Osteocyte (in vitro differentiated cells): ENCODE results near the gene EID3. TPM values are rescaled to one million over a fixed set of nuclear protein-coding genes. Genes with fewer than 3 reads are reported as not detected.
"Not testable (repeated sequence)": the region's sequence is repeated elsewhere in the genome, so short reads cannot be mapped to it uniquely, and the experiment has no call there.

Experiments used
- DNase-seq: peaks from one replicate; pipeline ENCODE4 v3.0.0; 2021; ENCODE audit warnings: mixed read lengths; ENCODE audit not compliant: unreplicated experiment; ENCODE audit errors: extremely low spot score
- H3K27ac Mint-ChIP-seq: one replicate; pipeline ENCODE4 v1.8.0; 2021; ENCODE audit warnings: mild to moderate bottlenecking, mixed read lengths; ENCODE audit not compliant: unreplicated experiment
- H3K27me3 Mint-ChIP-seq: one replicate; pipeline ENCODE4 v1.8.0; 2021; ENCODE audit warnings: mixed read lengths; ENCODE audit not compliant: unreplicated experiment
- H3K36me3 Mint-ChIP-seq: one replicate; pipeline ENCODE4 v1.8.0; 2021; ENCODE audit warnings: mixed read lengths; ENCODE audit not compliant: unreplicated experiment
- H3K4me1 Mint-ChIP-seq: one replicate; pipeline ENCODE4 v1.8.0; 2021; ENCODE audit warnings: mixed read lengths; ENCODE audit not compliant: unreplicated experiment
- H3K4me3 Mint-ChIP-seq: one replicate; pipeline ENCODE4 v1.8.0; 2021; ENCODE audit warnings: mild to moderate bottlenecking, moderate library complexity, mixed read lengths; ENCODE audit not compliant: unreplicated experiment
- H3K9me3 Mint-ChIP-seq: one replicate; pipeline ENCODE4 v1.8.0; 2021; ENCODE audit warnings: mixed read lengths; ENCODE audit not compliant: unreplicated experiment
- CTCF ChIP-seq: fragments of 200-600 bp; sonication (generic); IDR thresholded peaks from 2 replicates; pipeline ENCODE4 v1.5.0; 2021; ENCODE audit warnings: antibody characterized with exemption, mild to moderate bottlenecking, moderate library complexity
- long read RNA-seq: library from polyadenylated mRNA; unstranded; transcript quantifications from one replicate; pipeline ENCODE4 v2.0.0, GENCODE V29; 2021
- total RNA-seq: library from RNA; stranded (reverse); gene quantifications from 2 replicates; pipeline ENCODE4 v1.2.1, GENCODE V29; 2021

EID3 gene
- total RNA-seq = 2.8 and 3.7 TPM in 2 replicates
- long read RNA-seq, partial matches to known transcripts = 0 of 1 reads
- long read RNA-seq, other reads (novel, unspliced or antisense) = 0 of 1 reads

- H3K9me3 Mint-ChIP-seq = no peaks in the 10 kb centered on the region
- peaks cover 61% of the 10 kb centered on the region for H3K4me1 Mint-ChIP-seq
- peaks cover 15% of the 10 kb centered on the region for H3K36me3 Mint-ChIP-seq
- peak within 1 kb of the TSS; percentile 80 for H3K27ac Mint-ChIP-seq
- no peak for TF ChIP-seq CTCF
- peak; percentile 91 for DNase-seq
- H3K4me3 Mint-ChIP-seq = peak within 1 kb of the TSS; percentile 69
- H3K27me3 Mint-ChIP-seq = no peaks in the 10 kb centered on the region
Measured at GRCh38 chr12:104303538-104304151, at the start of gene EID3. Gene EID3, plus strand, starts transcription at chr12:104303739. Its CDS starts 196 bp downstream, at chr12:104303935.

GRCh38 chr12:104257913-104258472 is 45.5 kb upstream of the EID3 start:
- DNase-seq = no peak
- Mint-ChIP-seq H3K27me3 (no peaks in the 10 kb centered on the region), H3K4me1 (no peaks in the 10 kb centered on the region), H3K27ac (no peak overlapping the region), H3K36me3 (no peaks in the 10 kb centered on the region), H3K4me3 (no peak overlapping the region), H3K9me3 (no peaks in the 10 kb centered on the region)
- TF ChIP-seq CTCF = no peak

- no peaks in the 10 kb centered on the region for H3K27me3 Mint-ChIP-seq
- no peaks in the 10 kb centered on the region for H3K36me3 Mint-ChIP-seq
- DNase-seq = peak; percentile 23
- H3K27ac Mint-ChIP-seq = no peak overlapping the region
- H3K4me3 Mint-ChIP-seq = no peak overlapping the region
- H3K9me3 Mint-ChIP-seq = no peaks in the 10 kb centered on the region
- no peaks in the 10 kb centered on the region for H3K4me1 Mint-ChIP-seq
- no peak for TF ChIP-seq CTCF
Measured at GRCh38 chr12:104258476-104259067, 45.0 kb upstream of the EID3 start.

- peak; percentile 30 for DNase-seq
- no peak for TF ChIP-seq CTCF
- Mint-ChIP-seq H3K4me3 (no peak overlapping the region), H3K36me3 (no peaks in the 10 kb centered on the region), H3K27ac (no peak overlapping the region), H3K9me3 (no peaks in the 10 kb centered on the region), H3K4me1 (no peaks in the 10 kb centered on the region), H3K27me3 (no peaks in the 10 kb centered on the region)
Measured at GRCh38 chr12:104263026-104263425, 40.5 kb upstream of the EID3 start.

GRCh38 chr12:104263580-104264358 is 39.8 kb upstream of the EID3 start:
- no peaks in the 10 kb centered on the region for H3K36me3 Mint-ChIP-seq
- no peaks in the 10 kb centered on the region for H3K9me3 Mint-ChIP-seq
- no peaks in the 10 kb centered on the region for H3K4me1 Mint-ChIP-seq
- TF ChIP-seq CTCF = no peak
- H3K27me3 Mint-ChIP-seq = no peaks in the 10 kb centered on the region
- no peak overlapping the region for H3K27ac Mint-ChIP-seq
- H3K4me3 Mint-ChIP-seq = no peak overlapping the region
- DNase-seq = no peak

- not testable (repeated sequence) for H3K4me1 Mint-ChIP-seq, H3K27me3 Mint-ChIP-seq, H3K4me3 Mint-ChIP-seq, H3K9me3 Mint-ChIP-seq, H3K36me3 Mint-ChIP-seq, H3K27ac Mint-ChIP-seq
- DNase-seq = peak; percentile 30
Measured at GRCh38 chr12:104265436-104265835, 38.1 kb upstream of the EID3 start.
